Esophagus squamous epithelium (tissue), 5 donors: Measurements from ENCODE around the gene NCKAP5. TPM values are rescaled to one million over a fixed set of nuclear protein-coding genes. Genes with fewer than 3 reads are reported as not detected.

Source experiments
- DNase-seq: peaks from one replicate; lab custom pipeline; 2025; lab: John Stamatoyannopoulos, UW
- H3K27ac ChIP-seq, 4 donors: fragments of 200-600 bp; sonication (generic); one replicate each; pipeline ENCODE4 v1.5.1; 2016 to 2019; ENCODE audit warnings: mild to moderate bottlenecking in 1 of 4
- H3K27me3 ChIP-seq, 4 donors: fragments of 200-600 bp; sonication (generic); 1 replicate in 3 of 4; 2 replicates in 1 of 4; pipeline versions ENCODE4 v1.5.1 to v1.6.0; 2017 to 2021; ENCODE audit warnings: antibody characterized with exemption in 1 of 4
- H3K36me3 ChIP-seq, 3 donors: fragments of 200-600 bp; sonication (generic); one replicate each; pipeline ENCODE4 v1.5.1; 2016 to 2019
- H3K4me1 ChIP-seq, 3 donors: fragments of 200-600 bp; sonication (generic); one replicate each; pipeline ENCODE4 v1.5.1; 2017 to 2019
- H3K4me3 ChIP-seq, 4 donors: fragments of 200-600 bp; sonication (generic); 1 replicate in 3 of 4; 2 replicates in 1 of 4; pipeline ENCODE4 v1.5.1; 2016 to 2019; ENCODE audit warnings: mild to moderate bottlenecking in 2 of 4, moderate library complexity in 1 of 4
- H3K9me3 ChIP-seq, 3 donors: fragments of 200-600 bp; sonication (generic); one replicate each; pipeline ENCODE4 v1.5.1; 2016 to 2019
- POLR2A ChIP-seq, 4 donors: fragments of 450-650 bp; IDR thresholded peaks; one replicate each; pipeline ENCODE4 v1.6.1; 2017; ENCODE audit warnings: antibody characterized with exemption in 4 of 4, mild to moderate bottlenecking in 4 of 4, moderate library complexity in 3 of 4
- WGBS, 2 donors: methylation state at CpG; one replicate each; pipeline ENCODE4 v1.1.5; 2018; 5-methylcytosine and 5-hydroxymethylcytosine counted together
- intact Hi-C: fragments of 100-400 bp; cut with DNase I; formaldehyde crosslinking; loops from one replicate; pipeline ENCODE4 v1.15.0; 2022
- total RNA-seq, 4 donors: library from RNA; depleted of rRNA; stranded (reverse); fragments of >200 nt; gene quantifications; one replicate each; pipeline ENCODE4 v1.1.0, GENCODE V29; 2016
- TF ChIP-seq, protein P1 (sequence below), 6 experiments: fragments of 450-650 bp in 4 of 6; fragments of 200-600 bp in 2 of 6; sonication (generic) in 2 of 6; IDR thresholded peaks; one replicate each; pipeline ENCODE4 v1.5.1; 2016 to 2019; ENCODE audit warnings: antibody characterized with exemption in 6 of 6, mild to moderate bottlenecking in 4 of 6, moderate library complexity in 4 of 6
- donor health status: DM: yes; HTN: yes; CAD: no.

The NCKAP5 gene
- total RNA-seq, 4 donors from 2014 or later: 4.5 to 6.9 (median 5.3) TPM

DNA sequence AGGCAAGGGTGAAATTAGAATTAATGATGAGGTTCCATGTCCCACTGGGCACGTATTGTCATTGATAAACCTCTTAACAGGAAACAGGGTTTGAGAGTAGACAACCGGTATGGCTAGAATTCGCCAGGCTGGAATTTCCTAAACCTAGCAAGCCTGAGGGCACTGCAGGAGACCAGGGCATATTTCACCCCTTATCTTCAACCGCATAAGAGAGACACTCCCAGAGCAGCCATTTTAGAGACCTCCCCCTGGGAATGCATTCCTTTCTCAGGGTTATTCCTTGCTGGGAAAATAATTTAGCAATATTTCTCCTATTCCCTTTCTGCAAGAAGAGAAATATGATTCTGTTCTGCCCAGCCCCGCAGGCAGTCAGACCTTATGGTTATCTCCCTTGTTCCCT, 563.6 kb downstream of the NCKAP5 start:
- H3K36me3 ChIP-seq: no peaks in the 10 kb centered on the region
- TF ChIP-seq POLR2A (IDR thresholded peaks at IDR 0.05): no peak
- H3K4me1 ChIP-seq: no peaks in the 10 kb centered on the region
- no peak overlapping the region for H3K27ac ChIP-seq
- intact Hi-C loops: no loop called here
- DNase-seq: no peak
- no peaks in the 10 kb centered on the region for H3K27me3 ChIP-seq
- no peak overlapping the region for H3K4me3 ChIP-seq
- 84 to 90% methylated on average over 5 of the region's 5 CpGs for WGBS, 2 donors
- peaks cover 0 to 17% (median 6%) of the 10 kb centered on the region in 3 donors for H3K9me3 ChIP-seq

DNA sequence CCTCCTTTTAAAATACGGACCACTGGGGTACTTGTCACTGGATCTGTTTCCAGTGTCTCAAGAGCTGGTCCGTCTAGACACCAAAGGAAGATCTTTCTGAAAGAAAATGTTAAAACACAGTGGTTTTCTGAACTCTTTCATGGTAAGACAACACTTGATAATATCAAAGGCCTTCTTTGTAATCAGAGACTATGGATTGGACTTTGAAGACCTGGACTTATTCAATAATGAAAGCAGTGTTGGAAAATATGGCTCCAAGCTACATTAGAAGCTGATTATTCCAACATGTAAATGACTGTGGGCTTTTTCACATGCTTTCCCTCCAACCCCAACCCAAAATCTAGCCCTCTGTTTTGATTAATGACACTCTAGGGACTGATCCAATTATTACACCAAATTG, 568.8 kb downstream of the NCKAP5 start:
- H3K9me3 ChIP-seq: peaks cover 0 to 9% (median 6%) of the 10 kb centered on the region in 3 donors
- no peaks in the 10 kb centered on the region for H3K36me3 ChIP-seq
- no peaks in the 10 kb centered on the region for H3K27me3 ChIP-seq
- intact Hi-C loops: no loop called here
- no peak for TF ChIP-seq POLR2A (IDR thresholded peaks at IDR 0.05)
- TF ChIP-seq, protein P1, sequence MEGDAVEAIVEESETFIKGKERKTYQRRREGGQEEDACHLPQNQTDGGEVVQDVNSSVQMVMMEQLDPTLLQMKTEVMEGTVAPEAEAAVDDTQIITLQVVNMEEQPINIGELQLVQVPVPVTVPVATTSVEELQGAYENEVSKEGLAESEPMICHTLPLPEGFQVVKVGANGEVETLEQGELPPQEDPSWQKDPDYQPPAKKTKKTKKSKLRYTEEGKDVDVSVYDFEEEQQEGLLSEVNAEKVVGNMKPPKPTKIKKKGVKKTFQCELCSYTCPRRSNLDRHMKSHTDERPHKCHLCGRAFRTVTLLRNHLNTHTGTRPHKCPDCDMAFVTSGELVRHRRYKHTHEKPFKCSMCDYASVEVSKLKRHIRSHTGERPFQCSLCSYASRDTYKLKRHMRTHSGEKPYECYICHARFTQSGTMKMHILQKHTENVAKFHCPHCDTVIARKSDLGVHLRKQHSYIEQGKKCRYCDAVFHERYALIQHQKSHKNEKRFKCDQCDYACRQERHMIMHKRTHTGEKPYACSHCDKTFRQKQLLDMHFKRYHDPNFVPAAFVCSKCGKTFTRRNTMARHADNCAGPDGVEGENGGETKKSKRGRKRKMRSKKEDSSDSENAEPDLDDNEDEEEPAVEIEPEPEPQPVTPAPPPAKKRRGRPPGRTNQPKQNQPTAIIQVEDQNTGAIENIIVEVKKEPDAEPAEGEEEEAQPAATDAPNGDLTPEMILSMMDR (IDR thresholded peaks at IDR 0.05): no peak
- DNase-seq: no peak
- no peak overlapping the region for H3K27ac ChIP-seq
- no peaks in the 10 kb centered on the region for H3K4me1 ChIP-seq
- H3K4me3 ChIP-seq: no peak overlapping the region
- WGBS, 2 donors: 69 to 87% methylated on average over 2 of the region's 2 CpGs

DNA sequence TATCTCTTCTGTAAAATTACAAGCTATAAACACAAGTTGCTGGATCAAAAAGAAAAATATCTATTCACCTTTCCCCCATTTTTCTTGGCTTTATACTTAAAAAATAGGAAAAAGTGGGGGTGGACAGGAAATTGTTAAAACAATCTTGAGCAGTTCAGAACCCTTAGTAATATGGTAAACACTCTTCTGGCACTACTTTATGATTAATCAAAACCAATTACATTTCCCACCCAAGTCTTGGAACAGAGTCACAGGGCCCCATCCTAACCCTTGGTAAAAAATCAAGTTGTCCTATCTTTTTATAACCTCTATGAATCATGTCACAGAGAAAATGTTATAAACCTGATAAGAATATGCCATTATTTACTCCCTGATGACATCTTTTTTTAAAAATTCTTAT, 570.0 kb downstream of the NCKAP5 start:
- Histone ChIP-seq H3K27me3 (no peaks in the 10 kb centered on the region), H3K27ac (no peak overlapping the region), H3K9me3 (no peaks in the 10 kb centered on the region), H3K36me3 (no peaks in the 10 kb centered on the region), H3K4me1 (no peaks in the 10 kb centered on the region), H3K4me3 (no peak overlapping the region)
- no peak for DNase-seq
- intact Hi-C loops: no loop called here
- no peak for TF ChIP-seq POLR2A (IDR thresholded peaks at IDR 0.05)
- TF ChIP-seq, protein P1 (IDR thresholded peaks at IDR 0.05): no peak

DNA sequence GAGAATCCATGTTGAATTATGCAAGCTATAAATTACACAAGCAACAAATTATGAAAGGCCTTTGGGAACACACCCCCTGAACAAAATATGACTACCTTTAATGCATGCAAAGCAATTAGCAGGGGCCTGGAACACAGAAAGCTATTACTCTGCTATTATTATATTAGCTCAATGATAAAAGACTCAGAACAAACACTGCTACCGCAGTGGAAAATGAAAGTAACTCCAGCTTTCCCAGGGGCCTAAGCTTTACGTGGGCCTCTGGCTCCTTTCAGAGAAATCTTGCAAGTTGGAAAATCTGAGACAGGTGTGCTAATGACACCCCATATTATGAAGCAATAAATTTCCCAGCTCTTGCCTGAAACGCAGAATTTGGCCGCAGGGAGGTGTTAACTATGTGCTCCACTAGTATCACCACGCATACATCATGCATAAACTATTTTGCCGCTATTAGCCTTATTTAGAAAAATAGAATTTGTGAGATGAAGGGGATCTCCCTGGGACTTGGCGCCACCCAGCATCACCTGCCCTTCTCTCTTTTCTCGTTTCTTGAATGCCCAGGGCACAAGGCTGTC, 576.7 kb downstream of the NCKAP5 start:
- Histone ChIP-seq H3K4me3 (no peak overlapping the region), H3K4me1 (no peaks in the 10 kb centered on the region), H3K27me3 (no peaks in the 10 kb centered on the region), H3K27ac (no peak overlapping the region), H3K36me3 (no peaks in the 10 kb centered on the region), H3K9me3 (no peaks in the 10 kb centered on the region)
- WGBS, 2 donors: 60 to 61% methylated on average over 8 of the region's 8 CpGs
- TF ChIP-seq, protein P1 (IDR thresholded peaks at IDR 0.05): no peak
- TF ChIP-seq POLR2A (IDR thresholded peaks at IDR 0.05): no peak
- intact Hi-C loops: no loop called here
- DNase-seq: no peak

DNA sequence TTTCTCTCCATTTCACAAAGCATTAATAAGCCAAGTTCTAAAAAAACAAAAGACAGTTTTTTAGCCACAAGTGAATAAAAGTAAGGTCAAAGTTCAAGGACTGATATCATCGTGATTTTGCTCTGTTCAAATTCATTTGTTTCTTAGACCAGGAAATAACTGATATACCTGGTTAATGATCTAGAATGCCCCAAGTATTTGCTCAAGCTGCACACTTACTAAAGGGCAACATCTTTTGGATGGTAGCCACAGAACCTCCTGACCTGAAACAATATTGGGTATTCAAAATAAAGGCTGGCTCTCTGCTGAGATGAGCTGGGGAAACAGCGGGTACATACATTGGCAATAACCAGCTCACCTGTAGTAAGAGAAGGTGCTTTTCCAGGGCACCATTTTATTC, 583.5 kb downstream of the NCKAP5 start:
- no peak for TF ChIP-seq POLR2A (IDR thresholded peaks at IDR 0.05)
- TF ChIP-seq, protein P1 (IDR thresholded peaks at IDR 0.05): no peak
- peaks cover 0 to 25% (median 0%) of the 10 kb centered on the region in 3 donors for H3K4me1 ChIP-seq
- 74 to 80% methylated on average over 2 of the region's 2 CpGs for WGBS, 2 donors
- no peak overlapping the region for H3K27ac ChIP-seq
- H3K27me3 ChIP-seq: no peaks in the 10 kb centered on the region
- H3K36me3 ChIP-seq: no peaks in the 10 kb centered on the region
- no peaks in the 10 kb centered on the region for H3K9me3 ChIP-seq
- no peak overlapping the region for H3K4me3 ChIP-seq
- intact Hi-C loops: no loop called here
- no peak for DNase-seq

DNA sequence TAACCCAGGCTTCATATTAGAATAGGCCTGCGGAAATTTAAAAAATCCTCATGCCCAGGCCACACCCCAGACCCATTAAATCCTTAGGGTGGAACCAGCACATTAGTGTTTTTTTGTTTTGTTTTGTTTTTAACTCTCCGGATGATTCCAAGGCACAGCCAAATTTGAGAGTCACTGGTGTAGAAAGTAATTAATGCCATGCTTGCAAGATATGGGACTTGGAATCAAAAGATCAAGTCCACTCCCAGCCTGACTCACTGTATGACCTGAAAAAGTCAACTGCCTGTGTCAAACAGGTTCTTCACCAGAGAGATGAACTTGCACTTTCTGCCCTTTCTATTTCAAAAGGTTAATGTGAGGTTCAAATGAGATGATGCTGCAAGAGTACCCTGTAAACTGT, 588.0 kb downstream of the NCKAP5 start:
- intact Hi-C loops: no loop called here
- Histone ChIP-seq H3K27me3 (no peaks in the 10 kb centered on the region), H3K4me1 (peaks cover 0 to 42% (median 0%) of the 10 kb centered on the region in 3 donors), H3K36me3 (no peaks in the 10 kb centered on the region), H3K4me3 (no peak overlapping the region), H3K27ac (peak overlapping the region in 1 of 4 donors; percentile 40), H3K9me3 (no peaks in the 10 kb centered on the region)
- TF ChIP-seq POLR2A (IDR thresholded peaks at IDR 0.05): no peak
- TF ChIP-seq, protein P1 (IDR thresholded peaks at IDR 0.05): no peak
- WGBS, 2 donors: 51 to 68% methylated on average over 2 of the region's 2 CpGs
- no peak for DNase-seq
